ENCODE measurements around the gene DNAJC18. TPM values are rescaled to one million over a fixed set of nuclear protein-coding genes. Genes with fewer than 3 reads are reported as not detected.
A peak's percentile ranks its signal among the peaks of the same experiment; 100 is the strongest.

The DNAJC18 gene
- total and polyA plus RNA-seq, 2 of the 8 experiments (the other 6 are each of a cell fraction or from before 2014, with no cell fraction given): 7.8 to 29.2 TPM

DNA sequence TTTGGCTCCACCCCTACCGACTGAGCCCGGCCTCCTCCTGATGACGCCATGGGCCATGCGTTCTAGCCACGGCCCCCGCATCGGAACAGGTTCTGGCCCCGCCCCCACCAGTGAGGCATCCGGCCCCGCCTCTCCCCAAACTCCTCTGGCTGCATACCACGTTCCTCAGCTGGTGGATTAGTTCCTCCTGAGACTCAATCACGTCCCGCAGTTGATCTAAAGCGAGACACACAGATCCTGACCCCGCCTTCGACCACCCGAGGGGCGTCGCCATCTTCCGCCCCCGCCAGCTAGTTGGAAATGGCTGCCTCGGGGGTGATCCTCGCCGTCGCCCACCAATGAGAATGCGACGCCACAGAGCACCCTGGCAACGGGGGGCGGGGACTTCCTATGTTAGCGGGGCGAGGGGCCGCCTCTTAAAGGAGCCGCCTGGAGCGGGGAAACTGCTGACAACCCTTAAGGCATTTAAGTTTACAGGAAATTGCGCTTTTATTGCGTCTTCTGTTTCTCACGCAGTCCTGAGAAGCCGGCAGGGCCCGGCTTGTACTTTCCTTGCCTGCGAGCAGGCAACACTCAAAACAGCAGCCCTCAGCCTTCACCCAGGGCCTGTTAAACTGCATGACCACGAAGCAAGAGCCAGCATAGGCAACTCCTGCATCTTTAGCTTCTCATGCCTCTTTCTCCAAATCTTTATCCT, 35.4 kb downstream of the DNAJC18 start, which contains the start of gene SPATA24 (continued):
- TF ChIP-seq BACH1 (IDR thresholded peaks at IDR 0.05; ENCODE audit: low read length) (no peak), CHD1 (IDR thresholded peaks at IDR 0.05; ENCODE audit: low read depth, low read length) (no peak), CBX8 (IDR thresholded peaks at IDR 0.05; ENCODE audit: borderline replicate concordance, low read depth, low read length) (no peak), EZH2 (IDR thresholded peaks at IDR 0.05; ENCODE audit: low read depth, low read length, severe bottlenecking) (no peak), CHD2 (IDR thresholded peaks at IDR 0.05; ENCODE audit: low read length) (peak; percentile 22; the same call in 1 of the 2 replicates), SIRT6 (IDR thresholded peaks at IDR 0.05; ENCODE audit: low read length) (no peak), ASH2L (IDR thresholded peaks at IDR 0.05; ENCODE audit: low read length) (peak; percentile 86), TBP (IDR thresholded peaks at IDR 0.05; ENCODE audit: low read depth, low read length) (peak; percentile 59; the same call in 1 of the 2 replicates), SUZ12 (IDR thresholded peaks at IDR 0.05; ENCODE audit: low read length) (no peak), SP4 (IDR thresholded peaks at IDR 0.05; ENCODE audit: low read length) (no peak), CTBP2 (IDR thresholded peaks at IDR 0.05; ENCODE audit: borderline replicate concordance, insufficient read depth, insufficient read length, low read length) (no peak), RBBP5 (IDR thresholded peaks at IDR 0.05; ENCODE audit: borderline replicate concordance, low read depth, low read length) (0 out of 2 replicates have a peak, but pooled peaks have one; percentile 43), GABPA (IDR thresholded peaks at IDR 0.05; ENCODE audit: borderline replicate concordance, insufficient read depth, low read length) (no peak), CEBPB (IDR thresholded peaks at IDR 0.05; ENCODE audit: low read depth, low read length) (no peak), HDAC2 (IDR thresholded peaks at IDR 0.05; ENCODE audit: borderline replicate concordance in 1 of 2, low read depth in 2 of 2, low read length in 2 of 2) (0 out of 4 replicates have a peak, but pooled peaks of 1 of the 2 experiments have one; percentile 48), CBX5 (IDR thresholded peaks at IDR 0.05; ENCODE audit: low read depth, low read length) (no peak), TAF7 (optimal IDR thresholded peaks at IDR 0.05; ENCODE audit: borderline replicate concordance, low read depth, low read length) (peak; percentile 42), YY1 (IDR thresholded peaks at IDR 0.05; ENCODE audit: low read depth, low read length) (peak; percentile 97), RAD21 (IDR thresholded peaks at IDR 0.05 in 1 of 2, conservative IDR thresholded peaks at IDR 0.05 in 1 of 2; ENCODE audit: low read depth in 2 of 2, low read length in 2 of 2) (no peak)
- TF ChIP-seq, protein P1, sequence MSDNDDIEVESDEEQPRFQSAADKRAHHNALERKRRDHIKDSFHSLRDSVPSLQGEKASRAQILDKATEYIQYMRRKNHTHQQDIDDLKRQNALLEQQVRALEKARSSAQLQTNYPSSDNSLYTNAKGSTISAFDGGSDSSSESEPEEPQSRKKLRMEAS (IDR thresholded peaks at IDR 0.05): peak; percentile 88
- TF ChIP-seq, protein P2, sequence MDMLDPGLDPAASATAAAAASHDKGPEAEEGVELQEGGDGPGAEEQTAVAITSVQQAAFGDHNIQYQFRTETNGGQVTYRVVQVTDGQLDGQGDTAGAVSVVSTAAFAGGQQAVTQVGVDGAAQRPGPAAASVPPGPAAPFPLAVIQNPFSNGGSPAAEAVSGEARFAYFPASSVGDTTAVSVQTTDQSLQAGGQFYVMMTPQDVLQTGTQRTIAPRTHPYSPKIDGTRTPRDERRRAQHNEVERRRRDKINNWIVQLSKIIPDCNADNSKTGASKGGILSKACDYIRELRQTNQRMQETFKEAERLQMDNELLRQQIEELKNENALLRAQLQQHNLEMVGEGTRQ (IDR thresholded peaks at IDR 0.05; ENCODE audit: low read length): no peak
